Aorta (tissue), 5 donors: ENCODE measurements around the gene CYTH1. TPM values are rescaled to one million over a fixed set of nuclear protein-coding genes. Genes with fewer than 3 reads are reported as not detected.
A peak's percentile ranks its signal among the peaks of the same experiment; 100 is the strongest.

Experiments used
- ATAC-seq: fragments of 200-7000 bp; cut with Tn5 transposase; one replicate; pipeline ENCODE4 v1.9.1; 2022; ENCODE audit warnings: moderate library complexity; ENCODE audit not compliant: low FRiP score
- DNase-seq, 2 donors: peaks; one replicate each; pipeline ENCODE4 v3.0.0-alpha.2; 2020
- H3K27ac ChIP-seq, 2 donors: one replicate each; pipeline ENCODE4 v1.5.1; 2013; ENCODE audit warnings: low read length in 2 of 2, mild to moderate bottlenecking in 2 of 2, moderate library complexity in 2 of 2, control low read depth in 1 of 2, inconsistent platforms in 1 of 2, low read depth in 1 of 2
- H3K27me3 ChIP-seq, 2 donors: one replicate each; pipeline ENCODE4 v1.6.1; 2013; ENCODE audit warnings: control low read depth in 1 of 2, low read length in 1 of 2, mild to moderate bottlenecking in 1 of 2, moderate library complexity in 1 of 2; ENCODE audit not compliant: insufficient read depth in 2 of 2, control insufficient read depth in 1 of 2
- H3K36me3 ChIP-seq, 2 donors: one replicate each; pipeline ENCODE4 v1.6.1; 2013; ENCODE audit warnings: control low read depth in 1 of 2, low read length in 1 of 2, mild to moderate bottlenecking in 1 of 2; ENCODE audit not compliant: insufficient read depth in 2 of 2, control insufficient read depth in 1 of 2
- H3K4me1 ChIP-seq, 2 donors: one replicate each; pipeline ENCODE4 v1.6.1; 2013; ENCODE audit warnings: low read length in 2 of 2, control low read depth in 1 of 2, mild to moderate bottlenecking in 1 of 2, moderate library complexity in 1 of 2; ENCODE audit not compliant: insufficient read depth in 2 of 2, control insufficient read depth in 1 of 2
- H3K4me3 ChIP-seq, 2 donors: one replicate each; pipeline ENCODE4 v1.5.1; 2013; ENCODE audit warnings: low read length in 2 of 2, control low read depth in 1 of 2, mild to moderate bottlenecking in 1 of 2
- H3K9me3 ChIP-seq: one replicate; pipeline ENCODE4 v1.6.1; 2013; ENCODE audit warnings: mild to moderate bottlenecking, low read length; ENCODE audit not compliant: control insufficient read depth
- WGBS, 2 donors: extraction: QIAGEN DNeasy Blood & Tissue Kit; methylation state at CpG; one replicate each; pipeline ENCODE4 v1.1.7; 2013; 5-methylcytosine and 5-hydroxymethylcytosine counted together
- intact Hi-C, 2 donors: fragments of 100-400 bp; cut with DNase I; formaldehyde crosslinking; loops; one replicate each; pipeline versions ENCODE4 v1.14.2 to v1.15.0; 2022
- polyA plus RNA-seq, 2 donors: library from polyadenylated mRNA; stranded (reverse); fragments of 200-250 nt; gene quantifications; one replicate each; pipeline ENCODE4 v1.2.3, GENCODE V29; 2013
- total RNA-seq, 2 donors: library from RNA; stranded (reverse); fragmentation: NEBNext Ultra II Directional; extraction: Animal tissue kit (Norgen Biotek cat#: 25700); gene quantifications; one replicate each; pipeline ENCODE4 v1.2.1, GENCODE V29; 2021
- donor health status: healthy with polysubstance abuse.
- donor health status: Bipolar disorder and iron deficiency.
- donor health status: DM: no; HTN: no; CAD: no.
- donor health status: DM: no; HTN: no; CAD: no.
- donor health status: DM: yes; HTN: yes; CAD: no.

The CYTH1 gene
- total and polyA plus RNA-seq, 4 donors = 20.3 to 66.8 (median 32.7) TPM

- intact Hi-C loops = no loop called here
- H3K9me3 ChIP-seq = no peaks in the 10 kb centered on the region
- DNase-seq (no peak), ATAC-seq (no peak)
- 81 to 87% methylated on average over 2 of the region's 2 CpGs for WGBS, 2 donors
- H3K27me3 ChIP-seq = no peaks in the 10 kb centered on the region
- H3K36me3 ChIP-seq = peaks cover 2 to 5% of the 10 kb centered on the region in 2 donors
- H3K4me3 ChIP-seq = no peak overlapping the region
- no peaks in the 10 kb centered on the region for H3K4me1 ChIP-seq
- no peak overlapping the region for H3K27ac ChIP-seq
Observed at GRCh38 chr17:78682363-78682762, 99.7 kb downstream of the CYTH1 start.

DNA sequence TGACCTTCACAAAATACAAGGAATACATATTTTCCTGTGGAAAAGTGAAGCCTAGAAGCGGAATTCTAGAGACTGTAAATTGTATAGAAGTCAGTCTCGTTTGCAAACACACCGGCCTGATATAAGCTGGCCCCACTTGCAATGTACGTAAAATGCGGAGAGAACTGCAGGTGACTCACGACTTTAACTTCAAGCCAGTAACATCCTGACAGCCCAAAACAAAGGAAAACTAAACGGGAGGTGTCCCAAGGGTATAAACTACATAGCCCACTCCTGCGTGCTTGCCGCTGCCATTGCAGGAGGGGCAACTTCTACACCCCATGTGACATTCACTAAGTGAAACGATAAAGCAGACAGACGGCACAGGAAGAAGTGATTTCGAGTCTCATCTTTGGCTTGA is 101.6 kb downstream of the CYTH1 start:
- Histone ChIP-seq H3K9me3 (no peaks in the 10 kb centered on the region), H3K27ac (no peak overlapping the region), H3K27me3 (no peaks in the 10 kb centered on the region), H3K4me3 (no peak overlapping the region), H3K4me1 (no peaks in the 10 kb centered on the region), H3K36me3 (peaks cover 0 to 4% of the 10 kb centered on the region in 2 donors)
- 89% methylated on average over 12 of the region's 12 CpGs for WGBS, 2 donors
- DNase-seq (peak in 1 of 2 donors; percentile 19), ATAC-seq (no peak)
- intact Hi-C loops = no loop called here

DNA sequence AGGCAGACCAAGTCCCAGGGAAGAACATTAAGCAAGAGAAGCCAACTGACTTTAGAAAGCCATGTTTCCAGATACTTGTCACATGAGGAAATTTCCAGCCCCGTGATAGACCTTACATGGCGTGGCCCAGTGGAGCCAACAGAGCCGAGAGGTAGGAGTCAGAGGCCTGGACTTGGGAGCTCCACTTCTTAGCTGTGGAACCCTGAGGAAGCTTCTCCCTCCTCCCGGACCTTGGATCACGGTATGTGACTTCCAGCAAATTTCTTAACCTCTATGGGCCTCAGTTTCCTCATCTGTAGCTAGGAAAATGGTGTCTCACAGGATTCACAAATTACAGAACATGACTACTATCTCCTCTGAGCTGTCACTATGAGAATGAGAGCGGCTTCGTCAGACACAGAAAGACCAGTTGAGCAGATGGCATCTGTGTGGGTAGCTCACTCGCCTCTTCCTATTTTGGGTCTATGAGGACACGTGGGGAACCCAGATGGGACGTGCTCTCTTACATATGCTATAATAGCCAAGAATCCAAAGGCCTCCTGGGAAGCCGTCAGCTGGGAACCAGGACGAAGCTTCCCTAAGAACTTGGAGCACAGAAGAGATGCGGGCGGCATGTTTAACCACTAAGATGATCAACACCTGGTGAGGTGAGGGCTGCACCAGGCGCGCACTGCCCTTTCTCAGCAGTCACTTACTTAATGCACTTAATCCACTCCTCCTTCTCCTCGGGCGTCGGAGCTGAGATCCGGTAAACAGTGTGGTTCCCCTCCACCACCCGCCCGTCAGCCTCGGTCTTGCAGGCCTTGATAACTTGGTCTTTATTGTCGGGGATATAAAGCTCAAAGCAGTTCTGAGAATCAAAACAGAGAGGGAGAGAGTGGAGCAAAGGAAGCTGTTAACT is 102.3 kb downstream of the CYTH1 start:
- DNase-seq (peak in 1 of 2 donors; percentile 47), ATAC-seq (no peak)
- H3K27me3 ChIP-seq = no peaks in the 10 kb centered on the region
- H3K4me3 ChIP-seq = no peak overlapping the region
- H3K9me3 ChIP-seq = no peaks in the 10 kb centered on the region
- intact Hi-C loops = no loop called here
- no peaks in the 10 kb centered on the region for H3K4me1 ChIP-seq
- WGBS, 2 donors = 88 to 94% methylated on average over 24 of the region's 24 CpGs
- H3K36me3 ChIP-seq = peaks cover 0 to 4% of the 10 kb centered on the region in 2 donors
- no peak overlapping the region for H3K27ac ChIP-seq

GRCh38 chr17:78678711-78679110 is 103.4 kb downstream of the CYTH1 start:
- intact Hi-C loops = no loop called here
- H3K4me3 ChIP-seq = no peak overlapping the region
- H3K4me1 ChIP-seq = no peaks in the 10 kb centered on the region
- no peak overlapping the region for H3K27ac ChIP-seq
- H3K36me3 ChIP-seq = peaks cover 0 to 4% of the 10 kb centered on the region in 2 donors
- peak in 1 of 2 donors; percentile 36 for DNase-seq
- no peaks in the 10 kb centered on the region for H3K9me3 ChIP-seq
- ATAC-seq = no peak
- WGBS, 2 donors = 97 to 99% methylated on average over 6 of the region's 6 CpGs
- H3K27me3 ChIP-seq = no peaks in the 10 kb centered on the region

- no peak overlapping the region for H3K4me3 ChIP-seq
- H3K27me3 ChIP-seq = no peaks in the 10 kb centered on the region
- DNase-seq (peak in 1 of 2 donors; percentile 68), ATAC-seq (no peak)
- no peaks in the 10 kb centered on the region for H3K9me3 ChIP-seq
- intact Hi-C loops = no loop called here
- H3K27ac ChIP-seq = no peak overlapping the region
- H3K36me3 ChIP-seq = peaks cover 0 to 3% of the 10 kb centered on the region in 2 donors
- H3K4me1 ChIP-seq = no peaks in the 10 kb centered on the region
- WGBS, 2 donors = 96 to 98% methylated on average over 11 of the region's 11 CpGs
Observed at GRCh38 chr17:78678222-78678557, 103.9 kb downstream of the CYTH1 start.

GRCh38 chr17:78677303-78678221 is 104.5 kb downstream of the CYTH1 start:
- Histone ChIP-seq H3K36me3 (peaks cover 0 to 2% of the 10 kb centered on the region in 2 donors), H3K4me1 (no peaks in the 10 kb centered on the region), H3K27ac (no peak overlapping the region), H3K4me3 (no peak overlapping the region), H3K27me3 (no peaks in the 10 kb centered on the region), H3K9me3 (no peaks in the 10 kb centered on the region)
- DNase-seq (peak in 1 of 2 donors; percentile 55), ATAC-seq (no peak)
- intact Hi-C loops = no loop called here
- WGBS, 2 donors = 92 to 94% methylated on average over 25 of the region's 25 CpGs

DNA sequence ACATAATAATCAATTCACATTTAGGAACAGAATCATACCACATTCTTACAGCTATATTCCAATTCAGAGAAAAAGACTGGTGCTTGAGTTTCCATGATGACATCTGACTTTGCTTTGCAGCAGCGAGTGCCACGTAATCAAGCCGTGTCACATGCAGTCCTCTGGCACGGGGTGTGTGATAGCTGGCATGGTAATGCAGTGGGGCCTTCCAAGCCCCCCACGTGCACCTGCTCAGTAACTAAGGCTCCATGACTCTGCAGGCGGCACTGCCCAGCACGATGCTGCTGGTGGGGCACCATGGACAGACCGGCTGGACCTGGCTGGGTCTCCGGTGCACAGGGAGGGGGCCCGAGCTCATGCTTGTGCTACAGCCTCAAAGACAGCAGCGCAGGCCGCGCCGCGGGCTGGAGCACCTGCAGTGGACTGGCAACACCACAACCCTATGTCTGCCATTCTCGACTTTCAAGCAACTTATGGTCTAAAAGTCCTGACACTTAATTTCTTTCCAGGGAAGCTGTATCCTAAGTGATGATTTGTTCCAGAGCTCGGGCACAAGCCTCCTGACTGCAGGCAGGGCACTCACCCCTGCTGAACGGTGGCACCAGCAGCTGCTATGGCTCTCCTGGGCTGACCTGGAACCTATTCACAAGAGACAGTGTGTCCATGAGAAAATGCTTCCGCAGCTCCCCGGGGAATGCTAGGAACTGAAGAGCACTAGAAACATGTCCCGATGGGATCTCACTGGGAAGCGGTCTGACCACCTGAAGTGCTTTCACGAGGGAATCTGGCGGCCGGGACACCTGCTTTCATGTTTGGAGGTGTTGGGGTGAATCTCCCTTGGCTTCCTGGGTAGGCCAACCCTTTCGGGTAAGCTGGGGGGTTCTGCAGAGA is 105.4 kb downstream of the CYTH1 start:
- no peaks in the 10 kb centered on the region for H3K9me3 ChIP-seq
- WGBS, 2 donors = 96% methylated on average over 26 of the region's 26 CpGs

DNA sequence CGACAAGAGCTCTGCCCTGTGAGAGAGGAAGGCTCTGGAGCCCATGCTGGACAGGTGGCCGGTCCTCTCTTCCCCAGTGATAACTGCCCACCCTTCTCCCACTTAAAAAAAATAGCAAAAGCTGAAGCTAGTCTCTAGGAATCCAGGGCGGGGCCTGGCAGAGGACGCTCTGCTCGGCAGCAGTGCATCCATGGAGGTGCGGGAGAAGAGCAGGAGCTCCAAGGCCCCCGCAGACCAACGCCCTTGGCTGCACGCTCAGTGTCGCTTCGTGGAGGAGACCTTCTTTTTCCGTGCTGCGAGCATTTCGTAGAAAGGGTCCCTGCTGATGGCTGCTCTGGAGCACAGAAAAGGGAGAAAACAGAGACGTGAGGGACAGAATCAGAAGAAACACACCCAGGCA is 106.2 kb downstream of the CYTH1 start:
- H3K4me1 ChIP-seq = no peaks in the 10 kb centered on the region
- intact Hi-C loops = no loop called here
- ATAC-seq = no peak
- H3K9me3 ChIP-seq = no peaks in the 10 kb centered on the region
- no peak overlapping the region for H3K4me3 ChIP-seq
- DNase-seq = peak in 1 of 2 donors; percentile 66
- peaks cover 0 to 2% of the 10 kb centered on the region in 2 donors for H3K36me3 ChIP-seq
- H3K27ac ChIP-seq = no peak overlapping the region
- no peaks in the 10 kb centered on the region for H3K27me3 ChIP-seq
- WGBS, 2 donors = 94 to 95% methylated on average over 15 of the region's 15 CpGs

More for the DNA sequence above, 105.4 kb downstream of the CYTH1 start:
- intact Hi-C loops = no loop called here
- Histone ChIP-seq H3K4me1 (no peaks in the 10 kb centered on the region), H3K4me3 (no peak overlapping the region), H3K27ac (no peak overlapping the region), H3K27me3 (no peaks in the 10 kb centered on the region), H3K36me3 (peaks cover 0 to 2% of the 10 kb centered on the region in 2 donors)
- ATAC-seq (no peak), DNase-seq (peak in 1 of 2 donors; percentile 42)
